ENCODE measurements around the gene SCARF2. TPM values are rescaled to one million over a fixed set of nuclear protein-coding genes. Genes with fewer than 3 reads are reported as not detected.

Gene SCARF2
- total RNA-seq, 1 donor from 2014 or later: 88.8 TPM

GRCh38 chr22:20388200-20388599, 49.4 kb downstream of the SCARF2 start:
- no peak overlapping the region for H3K4me3 Mint-ChIP-seq (ENCODE audit: unreplicated experiment)
- no peaks in the 10 kb centered on the region for H3K36me3 Mint-ChIP-seq (ENCODE audit: low read depth)
- DNase-seq (ENCODE audit: low spot score): no peak
- peaks cover 6% of the 10 kb centered on the region for H3K9me3 Mint-ChIP-seq (ENCODE audit: low read depth)
- H3K27me3 Mint-ChIP-seq (ENCODE audit: low read depth): peaks cover 15% of the 10 kb centered on the region
- H3K27ac Mint-ChIP-seq (ENCODE audit: unreplicated experiment): no peak overlapping the region
- TF ChIP-seq CTCF (IDR thresholded peaks at IDR 0.05): no peak
- H3K4me1 Mint-ChIP-seq (ENCODE audit: low read depth): peaks cover under 1% of the 10 kb centered on the region

GRCh38 chr22:20386972-20387371, 50.7 kb downstream of the SCARF2 start:
- H3K4me1 Mint-ChIP-seq (ENCODE audit: low read depth): no peaks in the 10 kb centered on the region
- no peak for TF ChIP-seq CTCF (IDR thresholded peaks at IDR 0.05)
- no peak overlapping the region for H3K27ac Mint-ChIP-seq (ENCODE audit: unreplicated experiment)
- H3K27me3 Mint-ChIP-seq (ENCODE audit: low read depth): peaks cover 17% of the 10 kb centered on the region
- H3K36me3 Mint-ChIP-seq (ENCODE audit: low read depth): no peaks in the 10 kb centered on the region
- H3K4me3 Mint-ChIP-seq (ENCODE audit: unreplicated experiment): no peak overlapping the region
- H3K9me3 Mint-ChIP-seq (ENCODE audit: low read depth): peaks cover 6% of the 10 kb centered on the region
- DNase-seq (ENCODE audit: low spot score): no peak

- Mint-ChIP-seq H3K27me3 (ENCODE audit: low read depth) (peaks cover 21% of the 10 kb centered on the region), H3K4me3 (ENCODE audit: unreplicated experiment) (no peak overlapping the region), H3K36me3 (ENCODE audit: low read depth) (no peaks in the 10 kb centered on the region), H3K9me3 (ENCODE audit: low read depth) (peaks cover 6% of the 10 kb centered on the region), H3K27ac (ENCODE audit: unreplicated experiment) (no peak overlapping the region), H3K4me1 (ENCODE audit: low read depth) (no peaks in the 10 kb centered on the region)
- DNase-seq (ENCODE audit: low spot score): no peak
- no peak for TF ChIP-seq CTCF (IDR thresholded peaks at IDR 0.05)
Observed at GRCh38 chr22:20386336-20386735, 51.3 kb downstream of the SCARF2 start.

- Mint-ChIP-seq H3K4me3 (ENCODE audit: unreplicated experiment) (no peak overlapping the region), H3K36me3 (ENCODE audit: low read depth) (no peaks in the 10 kb centered on the region), H3K4me1 (ENCODE audit: low read depth) (no peaks in the 10 kb centered on the region), H3K9me3 (ENCODE audit: low read depth) (peaks cover 6% of the 10 kb centered on the region), H3K27ac (ENCODE audit: unreplicated experiment) (no peak overlapping the region), H3K27me3 (ENCODE audit: low read depth) (peaks cover 27% of the 10 kb centered on the region)
- DNase-seq (ENCODE audit: low spot score): no peak
- TF ChIP-seq CTCF (IDR thresholded peaks at IDR 0.05): no peak
Observed at GRCh38 chr22:20384865-20385264, 52.8 kb downstream of the SCARF2 start.

GRCh38 chr22:20384171-20384570, 53.5 kb downstream of the SCARF2 start:
- Mint-ChIP-seq H3K27ac (ENCODE audit: unreplicated experiment) (no peak overlapping the region), H3K9me3 (ENCODE audit: low read depth) (peaks cover 3% of the 10 kb centered on the region), H3K36me3 (ENCODE audit: low read depth) (no peaks in the 10 kb centered on the region), H3K27me3 (ENCODE audit: low read depth) (peaks cover 27% of the 10 kb centered on the region), H3K4me1 (ENCODE audit: low read depth) (no peaks in the 10 kb centered on the region), H3K4me3 (ENCODE audit: unreplicated experiment) (no peak overlapping the region)
- no peak for TF ChIP-seq CTCF (IDR thresholded peaks at IDR 0.05)
- no peak for DNase-seq (ENCODE audit: low spot score)

Data from chondrocyte (in vitro differentiated cells).